ENCODE data around the gene ADAMTS17.
A peak's percentile ranks its signal among the peaks of the same experiment; 100 is the strongest.

The ADAMTS17 gene

GRCh38 chr15:100341750-100342560, at the start of gene ADAMTS17:
TSS of gene ADAMTS17 (minus strand) at chr15:100341975. CDS start at chr15:100341899, 76 bp downstream.
- DNase-seq = peak; percentile 92
- in situ Hi-C loops (cut with HindIII; ENCODE audit: low pct_ligation_motif_present, low pct_unique_long_range_greater_than_20kb, low sequenced_read_pairs) = no loop called here

- DNase-seq = no peak
- in situ Hi-C loops (cut with HindIII; ENCODE audit: low pct_ligation_motif_present, low pct_unique_long_range_greater_than_20kb, low sequenced_read_pairs) = no loop called here
Observed at GRCh38 chr15:100385300-100386050, 43.7 kb upstream of the ADAMTS17 start.

GRCh38 chr15:100384108-100384410, 42.3 kb upstream of the ADAMTS17 start:
- no peak for DNase-seq
- in situ Hi-C loops (cut with HindIII; ENCODE audit: low pct_ligation_motif_present, low pct_unique_long_range_greater_than_20kb, low sequenced_read_pairs) = no loop called here

GRCh38 chr15:100383302-100384107, 41.7 kb upstream of the ADAMTS17 start:
- in situ Hi-C loops (cut with HindIII; ENCODE audit: low pct_ligation_motif_present, low pct_unique_long_range_greater_than_20kb, low sequenced_read_pairs) = no loop called here
- DNase-seq = peak; percentile 10

GRCh38 chr15:100373942-100374341, 32.2 kb upstream of the ADAMTS17 start:
- in situ Hi-C loops (cut with HindIII; ENCODE audit: low pct_ligation_motif_present, low pct_unique_long_range_greater_than_20kb, low sequenced_read_pairs) = no loop called here
- DNase-seq = peak; percentile 35

- in situ Hi-C loops (cut with HindIII; ENCODE audit: low pct_ligation_motif_present, low pct_unique_long_range_greater_than_20kb, low sequenced_read_pairs) = no loop called here
- peak; percentile 18 for DNase-seq
Observed at GRCh38 chr15:100373120-100373896, 31.5 kb upstream of the ADAMTS17 start.

GRCh38 chr15:100372739-100373119, 31.0 kb upstream of the ADAMTS17 start:
- DNase-seq = peak; percentile 50
- in situ Hi-C loops (cut with HindIII; ENCODE audit: low pct_ligation_motif_present, low pct_unique_long_range_greater_than_20kb, low sequenced_read_pairs) = no loop called here

GRCh38 chr15:100355342-100355741, 13.6 kb upstream of the ADAMTS17 start:
- DNase-seq = no peak
- in situ Hi-C loops (cut with HindIII; ENCODE audit: low pct_ligation_motif_present, low pct_unique_long_range_greater_than_20kb, low sequenced_read_pairs) = no loop called here

GRCh38 chr15:100353449-100353848, 11.7 kb upstream of the ADAMTS17 start:
- in situ Hi-C loops (cut with HindIII; ENCODE audit: low pct_ligation_motif_present, low pct_unique_long_range_greater_than_20kb, low sequenced_read_pairs) = no loop called here
- DNase-seq = no peak

- in situ Hi-C loops (cut with HindIII; ENCODE audit: low pct_ligation_motif_present, low pct_unique_long_range_greater_than_20kb, low sequenced_read_pairs) = no loop called here
- DNase-seq = no peak
Observed at GRCh38 chr15:100350434-100351226, 8.9 kb upstream of the ADAMTS17 start.

GRCh38 chr15:100349696-100350433, 8.1 kb upstream of the ADAMTS17 start:
- DNase-seq = peak; percentile 79
- in situ Hi-C loops (cut with HindIII; ENCODE audit: low pct_ligation_motif_present, low pct_unique_long_range_greater_than_20kb, low sequenced_read_pairs) = no loop called here

GRCh38 chr15:100349321-100349695, 7.5 kb upstream of the ADAMTS17 start:
- no peak for DNase-seq
- in situ Hi-C loops (cut with HindIII; ENCODE audit: low pct_ligation_motif_present, low pct_unique_long_range_greater_than_20kb, low sequenced_read_pairs) = no loop called here

- DNase-seq = no peak
- in situ Hi-C loops (cut with HindIII; ENCODE audit: low pct_ligation_motif_present, low pct_unique_long_range_greater_than_20kb, low sequenced_read_pairs) = no loop called here
Observed at GRCh38 chr15:100348578-100348977, 6.8 kb upstream of the ADAMTS17 start.

- in situ Hi-C loops (cut with HindIII; ENCODE audit: low pct_ligation_motif_present, low pct_unique_long_range_greater_than_20kb, low sequenced_read_pairs) = no loop called here
- DNase-seq = no peak
Observed at GRCh38 chr15:100346866-100347512, 5.2 kb upstream of the ADAMTS17 start.

- DNase-seq = no peak
- in situ Hi-C loops (cut with HindIII; ENCODE audit: low pct_ligation_motif_present, low pct_unique_long_range_greater_than_20kb, low sequenced_read_pairs) = no loop called here
Observed at GRCh38 chr15:100345438-100345837, 3.7 kb upstream of the ADAMTS17 start.

GRCh38 chr15:100343251-100343650, 1.5 kb upstream of the ADAMTS17 start:
- DNase-seq = no peak
- in situ Hi-C loops (cut with HindIII; ENCODE audit: low pct_ligation_motif_present, low pct_unique_long_range_greater_than_20kb, low sequenced_read_pairs) = no loop called here

- DNase-seq = no peak
- in situ Hi-C loops (cut with HindIII; ENCODE audit: low pct_ligation_motif_present, low pct_unique_long_range_greater_than_20kb, low sequenced_read_pairs) = no loop called here
Observed at GRCh38 chr15:100341239-100341749, 481 bp downstream of the ADAMTS17 start.
